ENCODE results near the gene ERBB3. TPM values are rescaled to one million over a fixed set of nuclear protein-coding genes. Genes with fewer than 3 reads are reported as not detected.
"Not testable (repeated sequence)": the region's sequence is repeated elsewhere in the genome, so short reads cannot be mapped to it uniquely, and the experiment has no call there.

ERBB3 gene
- total RNA-seq (2014; rRNA removed; shearing (Covaris generic)) = 1.2 and 1.4 TPM in 2 replicates
- 0.49 and 1.0 TPM in 2 replicates for polyA plus RNA-seq (2015; cell fraction: cytosol; rRNA removed)
- 0.16 and 0.26 TPM in 2 replicates for polyA plus RNA-seq (2015; cell fraction: nucleus; rRNA removed)

GRCh38 chr12:56079723-56080555, at the start of gene ERBB3:
Gene ERBB3, plus strand, starts transcription at chr12:56080165. Its CDS starts 136 bp downstream, at chr12:56080301.
- peak; percentile 89 for DNase-seq (ENCODE audit: low read depth)

- DNase-seq (ENCODE audit: low read depth) = no peak
Measured at GRCh38 chr12:56031987-56032386, 48.0 kb upstream of the ERBB3 start.

GRCh38 chr12:56034586-56035332, 45.2 kb upstream of the ERBB3 start:
- no peak for DNase-seq (ENCODE audit: low read depth)

GRCh38 chr12:56037161-56037560, 42.8 kb upstream of the ERBB3 start:
- DNase-seq (ENCODE audit: low read depth) = no peak

- no peak for DNase-seq (ENCODE audit: low read depth)
Measured at GRCh38 chr12:56038022-56038655, 41.8 kb upstream of the ERBB3 start.

GRCh38 chr12:56040151-56040550, 39.8 kb upstream of the ERBB3 start:
- peak; percentile 11 for DNase-seq (ENCODE audit: low read depth)

- DNase-seq (ENCODE audit: low read depth) = no peak
Measured at GRCh38 chr12:56040963-56041551, 38.9 kb upstream of the ERBB3 start.

GRCh38 chr12:56041552-56042429, 38.2 kb upstream of the ERBB3 start, which contains the start of gene RPS26:
Gene RPS26, plus strand, starts transcription at chr12:56041918. Its CDS starts 249 bp downstream, at chr12:56042167.
- DNase-seq (ENCODE audit: low read depth) = peak; percentile 98

- not testable (repeated sequence) for DNase-seq (ENCODE audit: low read depth)
Measured at GRCh38 chr12:56042430-56042813, 37.5 kb upstream of the ERBB3 start.

- DNase-seq (ENCODE audit: low read depth) = no peak
Measured at GRCh38 chr12:56042843-56043242, 37.1 kb upstream of the ERBB3 start.

GRCh38 chr12:56046027-56046780, 33.8 kb upstream of the ERBB3 start:
- peak; percentile 10 for DNase-seq (ENCODE audit: low read depth)

GRCh38 chr12:56053407-56053893, 26.5 kb upstream of the ERBB3 start:
- no peak for DNase-seq (ENCODE audit: low read depth)

GRCh38 chr12:56059964-56060363, 20.0 kb upstream of the ERBB3 start:
- DNase-seq (ENCODE audit: low read depth) = peak; percentile 77

- peak; percentile 62 for DNase-seq (ENCODE audit: low read depth)
Measured at GRCh38 chr12:56061982-56062381, 18.0 kb upstream of the ERBB3 start.

- DNase-seq (ENCODE audit: low read depth) = no peak
Measured at GRCh38 chr12:56062996-56063395, 17.0 kb upstream of the ERBB3 start.

- peak; percentile 28 for DNase-seq (ENCODE audit: low read depth)
Measured at GRCh38 chr12:56071648-56072047, 8.3 kb upstream of the ERBB3 start.

- DNase-seq (ENCODE audit: low read depth) = no peak
Measured at GRCh38 chr12:56074396-56074795, 5.6 kb upstream of the ERBB3 start.

GRCh38 chr12:56077966-56078365, 2.0 kb upstream of the ERBB3 start:
- DNase-seq (ENCODE audit: low read depth) = not testable (repeated sequence)

- no peak for DNase-seq (ENCODE audit: low read depth)
Measured at GRCh38 chr12:56078427-56078826, 1.5 kb upstream of the ERBB3 start.

All from HT1080 (cell line).